Right lobe of liver (tissue), 4 donors: ENCODE data around the gene SYT14.

Experiments used
- POLR2A ChIP-seq: fragments of 450-650 bp; IDR thresholded peaks from one replicate; pipeline ENCODE4 v1.6.1; 2017; ENCODE audit warnings: antibody characterized with exemption, mild to moderate bottlenecking
- TF ChIP-seq, protein P1 (sequence below), 4 donors: fragments of 200-600 bp in 3 of 4; fragments of 450-650 bp in 1 of 4; IDR thresholded peaks; one replicate each; pipeline versions ENCODE4 v1.5.1 to v1.8.0; 2016 to 2022; ENCODE audit warnings: antibody characterized with exemption in 4 of 4, mild to moderate bottlenecking in 2 of 4
- donor health status: DM: no; HTN: no; CAD: no.
- donor health status: DM: no; HTN: no; CAD: no.
- donor health status: DM: no; HTN: yes; CAD: no.

- TF ChIP-seq, protein P1, sequence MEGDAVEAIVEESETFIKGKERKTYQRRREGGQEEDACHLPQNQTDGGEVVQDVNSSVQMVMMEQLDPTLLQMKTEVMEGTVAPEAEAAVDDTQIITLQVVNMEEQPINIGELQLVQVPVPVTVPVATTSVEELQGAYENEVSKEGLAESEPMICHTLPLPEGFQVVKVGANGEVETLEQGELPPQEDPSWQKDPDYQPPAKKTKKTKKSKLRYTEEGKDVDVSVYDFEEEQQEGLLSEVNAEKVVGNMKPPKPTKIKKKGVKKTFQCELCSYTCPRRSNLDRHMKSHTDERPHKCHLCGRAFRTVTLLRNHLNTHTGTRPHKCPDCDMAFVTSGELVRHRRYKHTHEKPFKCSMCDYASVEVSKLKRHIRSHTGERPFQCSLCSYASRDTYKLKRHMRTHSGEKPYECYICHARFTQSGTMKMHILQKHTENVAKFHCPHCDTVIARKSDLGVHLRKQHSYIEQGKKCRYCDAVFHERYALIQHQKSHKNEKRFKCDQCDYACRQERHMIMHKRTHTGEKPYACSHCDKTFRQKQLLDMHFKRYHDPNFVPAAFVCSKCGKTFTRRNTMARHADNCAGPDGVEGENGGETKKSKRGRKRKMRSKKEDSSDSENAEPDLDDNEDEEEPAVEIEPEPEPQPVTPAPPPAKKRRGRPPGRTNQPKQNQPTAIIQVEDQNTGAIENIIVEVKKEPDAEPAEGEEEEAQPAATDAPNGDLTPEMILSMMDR (IDR thresholded peaks at IDR 0.05): no peak
- TF ChIP-seq POLR2A: no peak
Observed at GRCh38 chr1:210117681-210118170, 179.7 kb downstream of the SYT14 start.
